IMR-90 (cell line): Measurements from ENCODE around the gene RNF141.

Experiments used
- BHLHE40 ChIP-seq: fragments of 150-350 bp; IDR thresholded peaks from 2 replicates; pipeline ENCODE4 v1.6.1; 2016; ENCODE audit warnings: mild to moderate bottlenecking, low read depth, low read length
- CEBPB ChIP-seq: IDR thresholded peaks from 2 replicates; pipeline ENCODE4 v1.6.1; 2012; ENCODE audit warnings: low read depth, low read length, improper control_type of control experiment
- FOS ChIP-seq: fragments of 150-350 bp; IDR thresholded peaks from 2 replicates; pipeline ENCODE4 v1.6.1; 2016; ENCODE audit warnings: low read depth, low read length
- MAFK ChIP-seq: IDR thresholded peaks from 2 replicates; pipeline ENCODE4 v1.6.1; 2012; ENCODE audit warnings: low read depth, low read length, improper control_type of control experiment
- MAZ ChIP-seq: IDR thresholded peaks from 2 replicates; pipeline ENCODE4 v1.6.1; 2012; ENCODE audit warnings: low read depth, mild to moderate bottlenecking, low read length, improper control_type of control experiment, moderate library complexity, borderline replicate concordance
- MXI1 ChIP-seq: IDR thresholded peaks from 2 replicates; pipeline ENCODE4 v1.6.1; 2012; ENCODE audit warnings: low read depth, mild to moderate bottlenecking, low read length, moderate library complexity, borderline replicate concordance
- POLR2A ChIP-seq: IDR thresholded peaks from 2 replicates; pipeline ENCODE4 v1.6.1; 2012; ENCODE audit warnings: mild to moderate bottlenecking, low read depth, low read length
- RAD21 ChIP-seq: IDR thresholded peaks from 2 replicates; pipeline ENCODE4 v1.6.1; 2012; ENCODE audit warnings: low read length, improper control_type of control experiment
- RFX5 ChIP-seq: IDR thresholded peaks from 2 replicates; pipeline ENCODE4 v1.8.0; 2012; ENCODE audit warnings: low read depth, mild to moderate bottlenecking, low read length, moderate library complexity
- TF ChIP-seq, protein P1 (sequence below): conservative IDR thresholded peaks from 2 replicates; pipeline ENCODE4 v1.5.1; 2012; ENCODE audit warnings: mild to moderate bottlenecking, low read depth, low read length, improper control_type of control experiment
- TF ChIP-seq, protein P2 (sequence below): fragments of 150-350 bp; IDR thresholded peaks from 2 replicates; pipeline ENCODE4 v1.6.1; 2017; ENCODE audit warnings: mild to moderate bottlenecking, antibody characterized with exemption, low read length, low read depth
- TF ChIP-seq, protein P3 (sequence below): fragments of 150-350 bp; IDR thresholded peaks from 2 replicates; pipeline ENCODE4 v1.6.1; 2016; ENCODE audit warnings: low read depth, mild to moderate bottlenecking, low read length, moderate library complexity, borderline replicate concordance

DNA sequence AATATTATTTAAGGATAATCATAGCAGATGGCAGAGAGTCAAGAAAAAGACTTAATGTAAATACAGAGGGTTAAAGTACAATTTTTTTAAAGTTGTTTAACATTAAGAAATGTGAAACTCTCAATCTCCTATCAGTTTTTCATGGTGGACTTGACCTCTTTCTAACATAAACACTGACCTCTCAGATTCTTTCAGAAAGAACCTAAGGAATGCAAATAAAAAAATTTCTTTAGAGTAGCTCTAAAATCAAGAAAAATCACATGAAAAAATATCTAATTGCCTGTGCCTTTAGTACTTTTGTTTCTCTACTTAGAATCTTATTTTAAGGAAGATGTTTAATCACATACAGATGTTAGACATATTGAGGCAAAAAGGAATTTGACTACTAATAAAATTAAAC, 12.9 kb downstream of the RNF141 start:
- TF ChIP-seq MXI1, result no peak
- no peak for TF ChIP-seq POLR2A
- TF ChIP-seq, protein P1, sequence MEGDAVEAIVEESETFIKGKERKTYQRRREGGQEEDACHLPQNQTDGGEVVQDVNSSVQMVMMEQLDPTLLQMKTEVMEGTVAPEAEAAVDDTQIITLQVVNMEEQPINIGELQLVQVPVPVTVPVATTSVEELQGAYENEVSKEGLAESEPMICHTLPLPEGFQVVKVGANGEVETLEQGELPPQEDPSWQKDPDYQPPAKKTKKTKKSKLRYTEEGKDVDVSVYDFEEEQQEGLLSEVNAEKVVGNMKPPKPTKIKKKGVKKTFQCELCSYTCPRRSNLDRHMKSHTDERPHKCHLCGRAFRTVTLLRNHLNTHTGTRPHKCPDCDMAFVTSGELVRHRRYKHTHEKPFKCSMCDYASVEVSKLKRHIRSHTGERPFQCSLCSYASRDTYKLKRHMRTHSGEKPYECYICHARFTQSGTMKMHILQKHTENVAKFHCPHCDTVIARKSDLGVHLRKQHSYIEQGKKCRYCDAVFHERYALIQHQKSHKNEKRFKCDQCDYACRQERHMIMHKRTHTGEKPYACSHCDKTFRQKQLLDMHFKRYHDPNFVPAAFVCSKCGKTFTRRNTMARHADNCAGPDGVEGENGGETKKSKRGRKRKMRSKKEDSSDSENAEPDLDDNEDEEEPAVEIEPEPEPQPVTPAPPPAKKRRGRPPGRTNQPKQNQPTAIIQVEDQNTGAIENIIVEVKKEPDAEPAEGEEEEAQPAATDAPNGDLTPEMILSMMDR, result no peak
- TF ChIP-seq FOS, result no peak
- TF ChIP-seq RFX5, result no peak
- no peak for TF ChIP-seq MAFK
- no peak for TF ChIP-seq RAD21
- no peak for TF ChIP-seq CEBPB
- TF ChIP-seq MAZ, result no peak
- no peak for TF ChIP-seq BHLHE40
- TF ChIP-seq, protein P2, sequence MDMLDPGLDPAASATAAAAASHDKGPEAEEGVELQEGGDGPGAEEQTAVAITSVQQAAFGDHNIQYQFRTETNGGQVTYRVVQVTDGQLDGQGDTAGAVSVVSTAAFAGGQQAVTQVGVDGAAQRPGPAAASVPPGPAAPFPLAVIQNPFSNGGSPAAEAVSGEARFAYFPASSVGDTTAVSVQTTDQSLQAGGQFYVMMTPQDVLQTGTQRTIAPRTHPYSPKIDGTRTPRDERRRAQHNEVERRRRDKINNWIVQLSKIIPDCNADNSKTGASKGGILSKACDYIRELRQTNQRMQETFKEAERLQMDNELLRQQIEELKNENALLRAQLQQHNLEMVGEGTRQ, result no peak
- TF ChIP-seq, protein P3, sequence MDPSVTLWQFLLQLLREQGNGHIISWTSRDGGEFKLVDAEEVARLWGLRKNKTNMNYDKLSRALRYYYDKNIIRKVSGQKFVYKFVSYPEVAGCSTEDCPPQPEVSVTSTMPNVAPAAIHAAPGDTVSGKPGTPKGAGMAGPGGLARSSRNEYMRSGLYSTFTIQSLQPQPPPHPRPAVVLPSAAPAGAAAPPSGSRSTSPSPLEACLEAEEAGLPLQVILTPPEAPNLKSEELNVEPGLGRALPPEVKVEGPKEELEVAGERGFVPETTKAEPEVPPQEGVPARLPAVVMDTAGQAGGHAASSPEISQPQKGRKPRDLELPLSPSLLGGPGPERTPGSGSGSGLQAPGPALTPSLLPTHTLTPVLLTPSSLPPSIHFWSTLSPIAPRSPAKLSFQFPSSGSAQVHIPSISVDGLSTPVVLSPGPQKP, result no peak
